H54 (cell line): ENCODE data around the gene NUDT16.
"Not testable (repeated sequence)": the region's sequence is repeated elsewhere in the genome, so short reads cannot be mapped to it uniquely, and the experiment has no call there.

Source experiments
- DNase-seq: peaks from one replicate; pipeline ENCODE4 v3.0.0; 2011; ENCODE audit warnings: low spot score, mixed read lengths; ENCODE audit not compliant: insufficient read length
- FAIRE-seq: peaks from 3 replicates; lab custom pipeline; 2011; peaks lifted over from hg19 to GRCh38; lab: Jason Lieb, UNC
- POLR2A ChIP-seq: IDR thresholded peaks from 2 replicates; pipeline ENCODE4 v1.6.1; 2011; ENCODE audit warnings: low read depth, mild to moderate bottlenecking, low read length

Gene NUDT16

GRCh38 chr3:131361464-131362421, 19.8 kb upstream of the NUDT16 start:
- no peak for TF ChIP-seq POLR2A
- FAIRE-seq (no peak), DNase-seq (no peak)

GRCh38 chr3:131363275-131363674, 18.3 kb upstream of the NUDT16 start:
- DNase-seq = no peak
- TF ChIP-seq POLR2A = no peak
- FAIRE-seq = no peak

GRCh38 chr3:131370935-131371687, 10.5 kb upstream of the NUDT16 start:
- FAIRE-seq (no peak), DNase-seq (no peak)
- no peak for TF ChIP-seq POLR2A

- FAIRE-seq (no peak), DNase-seq (no peak)
- no peak for TF ChIP-seq POLR2A
Observed at GRCh38 chr3:131371688-131372066, 9.9 kb upstream of the NUDT16 start.

- no peak for FAIRE-seq
- no peak for TF ChIP-seq POLR2A
- no peak for DNase-seq
Observed at GRCh38 chr3:131374741-131375140, 6.8 kb upstream of the NUDT16 start.

- not testable (repeated sequence) for DNase-seq, FAIRE-seq
Observed at GRCh38 chr3:131380821-131381444, 641 bp upstream of the NUDT16 start.

- FAIRE-seq (no peak), DNase-seq (no peak)
- no peak for TF ChIP-seq POLR2A
Observed at GRCh38 chr3:131386429-131387165, 5.0 kb downstream of the NUDT16 start.

- DNase-seq (no peak), FAIRE-seq (no peak)
- no peak for TF ChIP-seq POLR2A
Observed at GRCh38 chr3:131387796-131388489, 6.4 kb downstream of the NUDT16 start.

- FAIRE-seq = no peak
- no peak for DNase-seq
- TF ChIP-seq POLR2A = no peak
Observed at GRCh38 chr3:131388490-131388799, 6.9 kb downstream of the NUDT16 start.

- FAIRE-seq = no peak
- no peak for DNase-seq
- TF ChIP-seq POLR2A = no peak
Observed at GRCh38 chr3:131390331-131390730, 8.8 kb downstream of the NUDT16 start.

GRCh38 chr3:131393051-131393450, 11.5 kb downstream of the NUDT16 start:
- no peak for TF ChIP-seq POLR2A
- FAIRE-seq = no peak
- no peak for DNase-seq

- TF ChIP-seq POLR2A = no peak
- FAIRE-seq (no peak), DNase-seq (no peak)
Observed at GRCh38 chr3:131393868-131394267, 12.3 kb downstream of the NUDT16 start.

- no peak for DNase-seq
- FAIRE-seq = no peak
- TF ChIP-seq POLR2A = no peak
Observed at GRCh38 chr3:131394400-131394799, 12.8 kb downstream of the NUDT16 start.

GRCh38 chr3:131396170-131396569, 14.6 kb downstream of the NUDT16 start:
- TF ChIP-seq POLR2A = no peak
- DNase-seq (no peak), FAIRE-seq (no peak)
